GM21390 (cell line): ENCODE results near the gene HRH2.

Experiments
- ATAC-seq: cut with Tn5 transposase; IDR thresholded peaks from one replicate; pipeline ENCODE4 v1.9.1; 2021; ENCODE audit not compliant: unreplicated experiment

The HRH2 gene

GRCh38 chr5:175674731-175675346 lies 17.0 kb downstream of the HRH2 start:
- ATAC-seq, result no peak

- no peak for ATAC-seq
Observed at GRCh38 chr5:175675873-175676272, 18.0 kb downstream of the HRH2 start.

- ATAC-seq, result no peak
Observed at GRCh38 chr5:175677571-175677970, 19.7 kb downstream of the HRH2 start.

- no peak for ATAC-seq
Observed at GRCh38 chr5:175678074-175678473, 20.2 kb downstream of the HRH2 start.

- no peak for ATAC-seq
Observed at GRCh38 chr5:175679411-175679810, 21.5 kb downstream of the HRH2 start.

- no peak for ATAC-seq
Observed at GRCh38 chr5:175680020-175680419, 22.1 kb downstream of the HRH2 start.

- ATAC-seq, result no peak
Observed at GRCh38 chr5:175680463-175680862, 22.6 kb downstream of the HRH2 start.

GRCh38 chr5:175681045-175681967 lies 23.4 kb downstream of the HRH2 start:
- no peak for ATAC-seq

- ATAC-seq, result no peak
Observed at GRCh38 chr5:175681968-175682340, 24.1 kb downstream of the HRH2 start.

GRCh38 chr5:175682664-175683063 lies 24.8 kb downstream of the HRH2 start:
- no peak for ATAC-seq

- ATAC-seq, result no peak
Observed at GRCh38 chr5:175683231-175683630, 25.4 kb downstream of the HRH2 start.

GRCh38 chr5:175683921-175684320 lies 26.1 kb downstream of the HRH2 start:
- no peak for ATAC-seq

GRCh38 chr5:175684931-175685330 lies 27.1 kb downstream of the HRH2 start:
- no peak for ATAC-seq

GRCh38 chr5:175685701-175686350 lies 28.0 kb downstream of the HRH2 start:
- no peak for ATAC-seq

- no peak for ATAC-seq
Observed at GRCh38 chr5:175686396-175686795, 28.5 kb downstream of the HRH2 start.

GRCh38 chr5:175686826-175687225 lies 29.0 kb downstream of the HRH2 start:
- no peak for ATAC-seq

GRCh38 chr5:175687231-175687701 lies 29.4 kb downstream of the HRH2 start:
- no peak for ATAC-seq

GRCh38 chr5:175688352-175689146 lies 30.7 kb downstream of the HRH2 start:
- no peak for ATAC-seq

- no peak for ATAC-seq
Observed at GRCh38 chr5:175689147-175689991, 31.5 kb downstream of the HRH2 start.

- ATAC-seq, result no peak
Observed at GRCh38 chr5:175690025-175690424, 32.2 kb downstream of the HRH2 start.
